Measurements from ENCODE around the gene FSTL3.

DNA sequence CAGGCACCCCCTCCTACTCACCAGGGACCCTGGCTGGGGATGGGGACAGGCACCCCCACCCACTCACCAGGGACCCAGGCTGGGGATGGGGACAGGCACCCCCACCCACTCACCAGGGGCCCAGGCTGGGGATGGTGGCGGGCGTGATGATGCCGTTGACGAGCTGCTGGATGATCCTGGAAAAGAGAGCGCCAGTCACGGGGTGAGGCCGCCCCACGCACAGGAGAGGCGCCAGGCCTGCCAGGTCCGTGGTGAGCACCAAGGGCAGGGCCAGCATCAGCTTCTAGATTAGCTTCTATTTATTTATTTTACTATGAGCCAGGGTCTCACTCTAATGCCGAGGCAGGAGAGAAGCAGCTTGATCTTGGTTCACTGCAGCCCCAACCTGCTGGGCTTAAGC lies 26.1 kb upstream of the FSTL3 start:
- TF ChIP-seq, protein P1, sequence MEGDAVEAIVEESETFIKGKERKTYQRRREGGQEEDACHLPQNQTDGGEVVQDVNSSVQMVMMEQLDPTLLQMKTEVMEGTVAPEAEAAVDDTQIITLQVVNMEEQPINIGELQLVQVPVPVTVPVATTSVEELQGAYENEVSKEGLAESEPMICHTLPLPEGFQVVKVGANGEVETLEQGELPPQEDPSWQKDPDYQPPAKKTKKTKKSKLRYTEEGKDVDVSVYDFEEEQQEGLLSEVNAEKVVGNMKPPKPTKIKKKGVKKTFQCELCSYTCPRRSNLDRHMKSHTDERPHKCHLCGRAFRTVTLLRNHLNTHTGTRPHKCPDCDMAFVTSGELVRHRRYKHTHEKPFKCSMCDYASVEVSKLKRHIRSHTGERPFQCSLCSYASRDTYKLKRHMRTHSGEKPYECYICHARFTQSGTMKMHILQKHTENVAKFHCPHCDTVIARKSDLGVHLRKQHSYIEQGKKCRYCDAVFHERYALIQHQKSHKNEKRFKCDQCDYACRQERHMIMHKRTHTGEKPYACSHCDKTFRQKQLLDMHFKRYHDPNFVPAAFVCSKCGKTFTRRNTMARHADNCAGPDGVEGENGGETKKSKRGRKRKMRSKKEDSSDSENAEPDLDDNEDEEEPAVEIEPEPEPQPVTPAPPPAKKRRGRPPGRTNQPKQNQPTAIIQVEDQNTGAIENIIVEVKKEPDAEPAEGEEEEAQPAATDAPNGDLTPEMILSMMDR (conservative IDR thresholded peaks at IDR 0.05; ENCODE audit: low read depth, low read length): no peak
- no peak for TF ChIP-seq EZH2 (IDR thresholded peaks at IDR 0.05; ENCODE audit: borderline replicate concordance, low read depth, low read length, poor library complexity, severe bottlenecking)

Measured in A673 (cell line).